Measurements from ENCODE around the gene FLRT2.

DNA sequence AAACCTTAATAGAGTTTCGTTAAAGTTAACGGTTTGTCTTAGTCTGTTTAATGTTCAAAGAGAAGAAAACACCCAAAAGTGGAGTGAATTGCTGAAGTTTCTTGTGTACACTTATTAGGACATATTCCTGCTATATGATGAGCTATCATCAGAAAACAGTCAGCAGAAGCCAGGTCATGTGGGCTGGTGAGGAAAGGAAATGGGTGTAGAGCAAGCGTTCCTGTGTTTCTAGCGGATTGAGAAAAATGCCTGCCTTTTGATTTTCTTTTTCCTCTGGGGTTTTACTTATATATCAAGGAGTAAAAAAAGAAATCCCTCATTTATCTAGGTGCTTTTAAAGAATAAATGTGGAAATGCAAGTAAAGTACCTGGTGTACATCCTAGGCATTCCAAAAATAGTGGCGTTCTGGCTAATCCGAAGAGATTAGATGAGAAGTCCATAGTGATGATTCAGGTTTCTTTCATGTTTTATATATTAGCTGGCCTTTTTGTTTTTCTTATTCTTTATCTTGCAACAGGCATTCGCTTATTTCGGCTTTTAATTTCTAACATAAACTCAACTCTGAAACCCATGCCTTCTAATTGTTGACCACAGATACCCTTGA lies 50.7 kb downstream of the FLRT2 start:
- no peak for TF ChIP-seq EZH2 (IDR thresholded peaks at IDR 0.05)
- TF ChIP-seq, protein P1, sequence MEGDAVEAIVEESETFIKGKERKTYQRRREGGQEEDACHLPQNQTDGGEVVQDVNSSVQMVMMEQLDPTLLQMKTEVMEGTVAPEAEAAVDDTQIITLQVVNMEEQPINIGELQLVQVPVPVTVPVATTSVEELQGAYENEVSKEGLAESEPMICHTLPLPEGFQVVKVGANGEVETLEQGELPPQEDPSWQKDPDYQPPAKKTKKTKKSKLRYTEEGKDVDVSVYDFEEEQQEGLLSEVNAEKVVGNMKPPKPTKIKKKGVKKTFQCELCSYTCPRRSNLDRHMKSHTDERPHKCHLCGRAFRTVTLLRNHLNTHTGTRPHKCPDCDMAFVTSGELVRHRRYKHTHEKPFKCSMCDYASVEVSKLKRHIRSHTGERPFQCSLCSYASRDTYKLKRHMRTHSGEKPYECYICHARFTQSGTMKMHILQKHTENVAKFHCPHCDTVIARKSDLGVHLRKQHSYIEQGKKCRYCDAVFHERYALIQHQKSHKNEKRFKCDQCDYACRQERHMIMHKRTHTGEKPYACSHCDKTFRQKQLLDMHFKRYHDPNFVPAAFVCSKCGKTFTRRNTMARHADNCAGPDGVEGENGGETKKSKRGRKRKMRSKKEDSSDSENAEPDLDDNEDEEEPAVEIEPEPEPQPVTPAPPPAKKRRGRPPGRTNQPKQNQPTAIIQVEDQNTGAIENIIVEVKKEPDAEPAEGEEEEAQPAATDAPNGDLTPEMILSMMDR (IDR thresholded peaks at IDR 0.05 in 2 of 3, conservative IDR thresholded peaks at IDR 0.05 in 1 of 3; ENCODE audit: borderline replicate concordance in 1 of 3, insufficient read depth in 1 of 3, low read depth in 2 of 3, low read length in 2 of 3): no peak
- TF ChIP-seq YY1 (IDR thresholded peaks at IDR 0.05; ENCODE audit: extremely low read depth, insufficient replicate concordance, low read depth, low read length): no peak
- no peak for TF ChIP-seq POLR2A (IDR thresholded peaks at IDR 0.05; ENCODE audit: borderline replicate concordance, extremely low read depth, insufficient read depth, insufficient read length)
- no peak for TF ChIP-seq RAD21 (IDR thresholded peaks at IDR 0.05; ENCODE audit: low read depth)
- TF ChIP-seq EGR1 (IDR thresholded peaks at IDR 0.05; ENCODE audit: low read depth): no peak
- TF ChIP-seq, protein P2, sequence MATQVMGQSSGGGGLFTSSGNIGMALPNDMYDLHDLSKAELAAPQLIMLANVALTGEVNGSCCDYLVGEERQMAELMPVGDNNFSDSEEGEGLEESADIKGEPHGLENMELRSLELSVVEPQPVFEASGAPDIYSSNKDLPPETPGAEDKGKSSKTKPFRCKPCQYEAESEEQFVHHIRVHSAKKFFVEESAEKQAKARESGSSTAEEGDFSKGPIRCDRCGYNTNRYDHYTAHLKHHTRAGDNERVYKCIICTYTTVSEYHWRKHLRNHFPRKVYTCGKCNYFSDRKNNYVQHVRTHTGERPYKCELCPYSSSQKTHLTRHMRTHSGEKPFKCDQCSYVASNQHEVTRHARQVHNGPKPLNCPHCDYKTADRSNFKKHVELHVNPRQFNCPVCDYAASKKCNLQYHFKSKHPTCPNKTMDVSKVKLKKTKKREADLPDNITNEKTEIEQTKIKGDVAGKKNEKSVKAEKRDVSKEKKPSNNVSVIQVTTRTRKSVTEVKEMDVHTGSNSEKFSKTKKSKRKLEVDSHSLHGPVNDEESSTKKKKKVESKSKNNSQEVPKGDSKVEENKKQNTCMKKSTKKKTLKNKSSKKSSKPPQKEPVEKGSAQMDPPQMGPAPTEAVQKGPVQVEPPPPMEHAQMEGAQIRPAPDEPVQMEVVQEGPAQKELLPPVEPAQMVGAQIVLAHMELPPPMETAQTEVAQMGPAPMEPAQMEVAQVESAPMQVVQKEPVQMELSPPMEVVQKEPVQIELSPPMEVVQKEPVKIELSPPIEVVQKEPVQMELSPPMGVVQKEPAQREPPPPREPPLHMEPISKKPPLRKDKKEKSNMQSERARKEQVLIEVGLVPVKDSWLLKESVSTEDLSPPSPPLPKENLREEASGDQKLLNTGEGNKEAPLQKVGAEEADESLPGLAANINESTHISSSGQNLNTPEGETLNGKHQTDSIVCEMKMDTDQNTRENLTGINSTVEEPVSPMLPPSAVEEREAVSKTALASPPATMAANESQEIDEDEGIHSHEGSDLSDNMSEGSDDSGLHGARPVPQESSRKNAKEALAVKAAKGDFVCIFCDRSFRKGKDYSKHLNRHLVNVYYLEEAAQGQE (IDR thresholded peaks at IDR 0.05; ENCODE audit: low read depth): no peak
- TF ChIP-seq, protein P3, sequence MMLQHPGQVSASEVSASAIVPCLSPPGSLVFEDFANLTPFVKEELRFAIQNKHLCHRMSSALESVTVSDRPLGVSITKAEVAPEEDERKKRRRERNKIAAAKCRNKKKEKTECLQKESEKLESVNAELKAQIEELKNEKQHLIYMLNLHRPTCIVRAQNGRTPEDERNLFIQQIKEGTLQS (IDR thresholded peaks at IDR 0.05): no peak
- no peak for TF ChIP-seq SP1 (IDR thresholded peaks at IDR 0.05; ENCODE audit: low read depth)
- no peak for TF ChIP-seq FOSL1 (IDR thresholded peaks at IDR 0.05; ENCODE audit: low read depth)
- no peak for TF ChIP-seq ZNF274 (IDR thresholded peaks at IDR 0.05; ENCODE audit: low read depth, low read length)
- TF ChIP-seq, protein P4, sequence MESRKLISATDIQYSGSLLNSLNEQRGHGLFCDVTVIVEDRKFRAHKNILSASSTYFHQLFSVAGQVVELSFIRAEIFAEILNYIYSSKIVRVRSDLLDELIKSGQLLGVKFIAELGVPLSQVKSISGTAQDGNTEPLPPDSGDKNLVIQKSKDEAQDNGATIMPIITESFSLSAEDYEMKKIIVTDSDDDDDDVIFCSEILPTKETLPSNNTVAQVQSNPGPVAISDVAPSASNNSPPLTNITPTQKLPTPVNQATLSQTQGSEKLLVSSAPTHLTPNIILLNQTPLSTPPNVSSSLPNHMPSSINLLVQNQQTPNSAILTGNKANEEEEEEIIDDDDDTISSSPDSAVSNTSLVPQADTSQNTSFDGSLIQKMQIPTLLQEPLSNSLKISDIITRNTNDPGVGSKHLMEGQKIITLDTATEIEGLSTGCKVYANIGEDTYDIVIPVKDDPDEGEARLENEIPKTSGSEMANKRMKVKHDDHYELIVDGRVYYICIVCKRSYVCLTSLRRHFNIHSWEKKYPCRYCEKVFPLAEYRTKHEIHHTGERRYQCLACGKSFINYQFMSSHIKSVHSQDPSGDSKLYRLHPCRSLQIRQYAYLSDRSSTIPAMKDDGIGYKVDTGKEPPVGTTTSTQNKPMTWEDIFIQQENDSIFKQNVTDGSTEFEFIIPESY (IDR thresholded peaks at IDR 0.05; ENCODE audit: extremely low read depth, insufficient replicate concordance, low read length): no peak
- TF ChIP-seq, protein P5, sequence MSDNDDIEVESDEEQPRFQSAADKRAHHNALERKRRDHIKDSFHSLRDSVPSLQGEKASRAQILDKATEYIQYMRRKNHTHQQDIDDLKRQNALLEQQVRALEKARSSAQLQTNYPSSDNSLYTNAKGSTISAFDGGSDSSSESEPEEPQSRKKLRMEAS (IDR thresholded peaks at IDR 0.05): no peak
- no peak for TF ChIP-seq POLR2AphosphoS5 (IDR thresholded peaks at IDR 0.05; ENCODE audit: low read depth, low read length)

Data from HCT116 (cell line).